Esophagus squamous epithelium (tissue), 5 donors: ENCODE results near the gene CDH20. TPM values are rescaled to one million over a fixed set of nuclear protein-coding genes. Genes with fewer than 3 reads are reported as not detected.

Experiments used
- DNase-seq: peaks from one replicate; lab custom pipeline; 2025; lab: John Stamatoyannopoulos, UW
- H3K27ac ChIP-seq, 4 donors: fragments of 200-600 bp; sonication (generic); one replicate each; pipeline ENCODE4 v1.5.1; 2016 to 2019; ENCODE audit warnings: mild to moderate bottlenecking in 1 of 4
- H3K27me3 ChIP-seq, 4 donors: fragments of 200-600 bp; sonication (generic); 1 replicate in 3 of 4; 2 replicates in 1 of 4; pipeline versions ENCODE4 v1.5.1 to v1.6.0; 2017 to 2021; ENCODE audit warnings: antibody characterized with exemption in 1 of 4
- H3K36me3 ChIP-seq, 3 donors: fragments of 200-600 bp; sonication (generic); one replicate each; pipeline ENCODE4 v1.5.1; 2016 to 2019
- H3K4me1 ChIP-seq, 3 donors: fragments of 200-600 bp; sonication (generic); one replicate each; pipeline ENCODE4 v1.5.1; 2017 to 2019
- H3K4me3 ChIP-seq, 4 donors: fragments of 200-600 bp; sonication (generic); 1 replicate in 3 of 4; 2 replicates in 1 of 4; pipeline ENCODE4 v1.5.1; 2016 to 2019; ENCODE audit warnings: mild to moderate bottlenecking in 2 of 4, moderate library complexity in 1 of 4
- H3K9me3 ChIP-seq, 3 donors: fragments of 200-600 bp; sonication (generic); one replicate each; pipeline ENCODE4 v1.5.1; 2016 to 2019
- CTCF ChIP-seq, 6 experiments: fragments of 450-650 bp in 4 of 6; fragments of 200-600 bp in 2 of 6; sonication (generic) in 2 of 6; IDR thresholded peaks; one replicate each; pipeline ENCODE4 v1.5.1; 2016 to 2019; ENCODE audit warnings: antibody characterized with exemption in 6 of 6, mild to moderate bottlenecking in 4 of 6, moderate library complexity in 4 of 6
- POLR2A ChIP-seq, 4 donors: fragments of 450-650 bp; IDR thresholded peaks; one replicate each; pipeline ENCODE4 v1.6.1; 2017; ENCODE audit warnings: antibody characterized with exemption in 4 of 4, mild to moderate bottlenecking in 4 of 4, moderate library complexity in 3 of 4
- WGBS, 2 donors: methylation state at CpG; one replicate each; pipeline ENCODE4 v1.1.5; 2018; 5-methylcytosine and 5-hydroxymethylcytosine counted together
- intact Hi-C: fragments of 100-400 bp; cut with DNase I; formaldehyde crosslinking; loops from one replicate; pipeline ENCODE4 v1.15.0; 2022
- total RNA-seq, 4 donors: library from RNA; depleted of rRNA; stranded (reverse); fragments of >200 nt; gene quantifications; one replicate each; pipeline ENCODE4 v1.1.0, GENCODE V29; 2016
- donor health status: DM: yes; HTN: yes; CAD: no.

CDH20 gene
- total RNA-seq, 4 donors from 2014 or later, result 0.23 to 3.4 TPM; not detected in 2

- 71 to 76% methylated on average over 4 of the region's 4 CpGs for WGBS, 2 donors
- Histone ChIP-seq H3K4me3 (no peak overlapping the region), H3K9me3 (no peaks in the 10 kb centered on the region), H3K4me1 (no peaks in the 10 kb centered on the region), H3K27ac (no peak overlapping the region), H3K27me3 (no peaks in the 10 kb centered on the region), H3K36me3 (no peaks in the 10 kb centered on the region)
- DNase-seq, result no peak
- TF ChIP-seq POLR2A (IDR thresholded peaks at IDR 0.05), result no peak
- no peak for TF ChIP-seq CTCF (IDR thresholded peaks at IDR 0.05)
- intact Hi-C loops, result no loop called here
These were observed 197.5 kb downstream of the CDH20 start for GRCh38 chr18:61530681-61531080.

- H3K27ac ChIP-seq, result no peak overlapping the region
- H3K36me3 ChIP-seq, result no peaks in the 10 kb centered on the region
- H3K9me3 ChIP-seq, result no peaks in the 10 kb centered on the region
- H3K4me3 ChIP-seq, result no peak overlapping the region
- no peak for DNase-seq
- intact Hi-C loops, result no loop called here
- H3K4me1 ChIP-seq, result no peaks in the 10 kb centered on the region
- no peak for TF ChIP-seq POLR2A (IDR thresholded peaks at IDR 0.05)
- 63 to 67% methylated on average over 6 of the region's 6 CpGs for WGBS, 2 donors
- H3K27me3 ChIP-seq, result no peaks in the 10 kb centered on the region
These were observed 198.0 kb downstream of the CDH20 start for GRCh38 chr18:61531182-61531581.

- DNase-seq, result no peak
- no peaks in the 10 kb centered on the region for H3K36me3 ChIP-seq
- TF ChIP-seq POLR2A (IDR thresholded peaks at IDR 0.05), result no peak
- TF ChIP-seq CTCF (IDR thresholded peaks at IDR 0.05), result no peak
- H3K27me3 ChIP-seq, result no peaks in the 10 kb centered on the region
- 41 to 51% methylated on average over 2 of the region's 2 CpGs for WGBS, 2 donors
- no peak overlapping the region for H3K27ac ChIP-seq
- intact Hi-C loops, result no loop called here
- H3K4me1 ChIP-seq, result no peaks in the 10 kb centered on the region
- no peaks in the 10 kb centered on the region for H3K9me3 ChIP-seq
- H3K4me3 ChIP-seq, result no peak overlapping the region
These were observed 198.7 kb downstream of the CDH20 start for GRCh38 chr18:61531891-61532290.

GRCh38 chr18:61535401-61535800 lies 202.2 kb downstream of the CDH20 start:
- intact Hi-C loops, result no loop called here
- WGBS, 2 donors, result 81 to 83% methylated on average over 4 of the region's 4 CpGs
- TF ChIP-seq CTCF (IDR thresholded peaks at IDR 0.05) (no peak), POLR2A (IDR thresholded peaks at IDR 0.05) (no peak)

GRCh38 chr18:61541673-61542072 lies 208.4 kb downstream of the CDH20 start:
- WGBS, 2 donors, result 62 to 63% methylated on average over 7 of the region's 7 CpGs
- intact Hi-C loops, result no loop called here
- H3K9me3 ChIP-seq, result no peaks in the 10 kb centered on the region
- no peaks in the 10 kb centered on the region for H3K27me3 ChIP-seq
- no peak overlapping the region for H3K27ac ChIP-seq
- H3K36me3 ChIP-seq, result no peaks in the 10 kb centered on the region
- peaks cover 0 to 29% (median 0%) of the 10 kb centered on the region in 3 donors for H3K4me1 ChIP-seq
- TF ChIP-seq POLR2A (IDR thresholded peaks at IDR 0.05), result no peak
- no peak for TF ChIP-seq CTCF (IDR thresholded peaks at IDR 0.05)
- no peak for DNase-seq
- H3K4me3 ChIP-seq, result no peak overlapping the region

More at GRCh38 chr18:61535401-61535800, 202.2 kb downstream of the CDH20 start:
- H3K36me3 ChIP-seq, result no peaks in the 10 kb centered on the region
- no peak for DNase-seq
- H3K4me1 ChIP-seq, result no peaks in the 10 kb centered on the region
- no peak overlapping the region for H3K27ac ChIP-seq
- no peaks in the 10 kb centered on the region for H3K27me3 ChIP-seq
- H3K4me3 ChIP-seq, result no peak overlapping the region
- no peaks in the 10 kb centered on the region for H3K9me3 ChIP-seq

GRCh38 chr18:61542596-61542995 lies 209.4 kb downstream of the CDH20 start:
- no peak for TF ChIP-seq CTCF (IDR thresholded peaks at IDR 0.05)
- no peak for TF ChIP-seq POLR2A (IDR thresholded peaks at IDR 0.05)
- 69 to 83% methylated on average over 1 to 2 of the region's 2 CpGs for WGBS, 2 donors
- no peaks in the 10 kb centered on the region for H3K36me3 ChIP-seq
- H3K27ac ChIP-seq, result no peak overlapping the region
- H3K4me3 ChIP-seq, result no peak overlapping the region
- H3K9me3 ChIP-seq, result no peaks in the 10 kb centered on the region
- intact Hi-C loops, result no loop called here
- no peak for DNase-seq
- peaks cover 0 to 34% (median 0%) of the 10 kb centered on the region in 3 donors for H3K4me1 ChIP-seq
- H3K27me3 ChIP-seq, result no peaks in the 10 kb centered on the region
